GM19238 (cell line): Measurements from ENCODE around the gene KPNB1.

ENCODE experiments used
- DNase-seq: peaks from one replicate; pipeline ENCODE4 v3.0.0; 2011; ENCODE audit warnings: low spot score; ENCODE audit not compliant: insufficient read length

KPNB1 gene

DNA sequence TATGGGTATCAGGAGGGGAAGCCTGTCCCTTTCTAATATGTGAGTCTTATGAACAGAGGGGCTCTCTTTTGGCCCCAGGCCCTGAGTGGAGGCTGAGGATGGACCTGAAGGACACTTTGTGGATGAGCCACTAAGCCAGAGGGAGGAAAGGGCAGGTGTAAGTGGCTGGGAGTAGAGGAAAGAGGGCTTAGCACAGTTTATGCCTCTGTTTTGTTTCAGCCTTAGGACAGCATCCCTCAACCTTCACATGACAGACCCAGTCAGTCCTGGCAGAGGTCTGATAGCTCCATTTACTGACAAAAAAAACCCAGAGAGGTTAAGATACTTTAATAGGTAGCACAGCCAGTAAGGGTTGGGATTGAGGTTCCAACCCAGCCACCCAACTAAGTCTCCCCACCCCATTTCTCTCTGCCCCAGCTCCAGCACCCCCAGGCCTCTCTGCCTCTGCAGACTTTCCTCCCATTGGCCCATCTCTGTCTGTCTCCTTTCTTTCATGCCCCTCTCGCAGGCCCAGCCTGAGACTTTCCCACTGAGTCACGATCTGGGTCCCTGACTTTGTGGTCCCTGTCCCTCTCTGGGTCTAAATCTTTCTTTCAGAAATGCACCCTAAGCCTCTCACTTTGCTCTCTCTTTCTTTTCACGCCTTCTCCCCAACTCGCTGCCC lies 78.6 kb downstream of the KPNB1 start:
- DNase-seq, result no peak

DNA sequence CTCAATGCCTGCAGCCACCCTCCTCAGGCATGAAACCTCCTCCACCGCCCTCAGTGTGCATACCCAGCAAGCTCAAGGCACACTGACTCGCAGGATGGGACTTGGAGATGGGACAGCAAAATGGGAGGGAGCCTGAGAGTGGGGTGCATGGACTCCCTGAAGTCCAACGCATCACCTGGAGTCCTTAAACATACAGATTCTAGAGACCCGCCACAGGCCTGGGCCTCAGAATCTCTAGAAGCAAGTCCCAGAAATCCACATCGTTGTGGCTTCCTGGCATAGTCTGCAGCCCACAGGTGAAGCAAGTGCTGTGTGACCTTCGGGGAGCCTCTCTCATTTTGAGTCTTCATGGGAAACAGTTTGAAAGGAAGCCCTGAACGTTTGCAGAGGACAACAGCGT lies 79.8 kb downstream of the KPNB1 start:
- no peak for DNase-seq

DNA sequence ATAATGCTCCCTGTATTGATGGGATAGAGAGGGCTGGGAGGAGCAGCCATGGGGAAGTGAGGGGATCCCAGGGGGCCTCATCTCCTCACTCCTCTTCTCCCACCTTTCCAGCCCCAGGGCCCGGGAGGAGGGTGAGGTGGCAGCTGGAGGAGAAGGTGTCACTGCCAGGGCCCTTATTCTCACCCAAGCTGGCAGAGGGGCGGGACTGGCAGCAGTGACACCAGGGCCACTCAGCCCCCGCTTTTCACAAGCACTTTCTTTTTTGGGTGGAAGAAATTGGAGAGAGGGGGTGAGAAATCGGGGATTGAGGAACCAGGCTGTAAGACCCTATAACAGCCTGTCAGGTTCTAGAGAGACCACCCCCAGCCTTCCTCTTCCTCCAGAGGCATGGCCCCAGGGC lies 81.0 kb downstream of the KPNB1 start:
- no peak for DNase-seq

DNA sequence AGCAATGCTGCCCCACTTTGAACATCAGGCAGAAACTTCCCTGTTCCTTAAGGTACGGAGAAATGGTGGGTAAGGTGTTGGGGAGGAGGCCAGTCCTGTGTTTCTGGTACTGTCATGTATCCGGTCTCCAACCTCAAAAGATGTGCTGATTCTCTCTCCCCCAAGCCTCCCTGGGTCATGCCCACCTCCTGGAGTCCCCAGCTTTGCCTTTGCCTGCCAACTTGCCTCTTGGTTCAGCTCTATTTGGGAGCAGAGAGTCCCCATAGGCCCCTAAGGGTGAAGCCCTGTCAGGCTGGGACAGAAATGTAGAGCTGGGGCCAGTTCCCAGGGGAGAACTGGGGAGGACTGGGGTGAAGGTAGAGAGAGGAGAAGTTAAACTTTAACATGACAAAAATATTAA lies 81.7 kb downstream of the KPNB1 start:
- DNase-seq, result no peak

DNA sequence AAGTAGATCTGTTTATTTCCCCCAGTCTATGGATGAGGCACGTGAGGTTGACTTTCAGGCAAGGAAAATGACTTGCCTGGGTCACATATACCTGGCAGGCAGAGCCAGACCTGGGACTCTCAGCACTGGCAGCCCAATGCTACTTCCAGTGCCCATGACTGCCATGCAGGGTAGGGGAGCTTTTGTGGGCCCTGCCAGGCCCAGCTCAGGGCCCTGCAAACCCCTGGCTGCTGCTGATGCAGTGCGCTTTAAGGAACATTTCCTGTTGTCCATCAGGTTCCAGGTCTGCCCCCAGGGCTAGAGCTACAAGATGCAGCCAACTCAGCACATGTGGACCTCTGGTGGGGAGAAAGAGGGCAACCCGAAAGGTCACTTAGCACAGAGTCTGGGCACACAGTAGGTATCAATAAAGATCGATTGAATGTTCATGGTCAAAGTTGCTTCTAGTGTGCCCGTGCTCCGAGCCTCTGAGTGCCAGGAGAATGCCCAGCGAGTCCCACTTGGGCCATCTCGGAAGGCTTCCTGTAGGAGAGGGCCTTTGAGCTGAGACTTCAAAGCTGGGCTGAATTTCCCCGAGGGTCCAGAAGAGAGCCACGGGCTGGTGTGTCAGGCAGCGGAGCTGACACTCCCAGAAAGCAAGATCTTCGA lies 82.8 kb downstream of the KPNB1 start:
- no peak for DNase-seq

DNA sequence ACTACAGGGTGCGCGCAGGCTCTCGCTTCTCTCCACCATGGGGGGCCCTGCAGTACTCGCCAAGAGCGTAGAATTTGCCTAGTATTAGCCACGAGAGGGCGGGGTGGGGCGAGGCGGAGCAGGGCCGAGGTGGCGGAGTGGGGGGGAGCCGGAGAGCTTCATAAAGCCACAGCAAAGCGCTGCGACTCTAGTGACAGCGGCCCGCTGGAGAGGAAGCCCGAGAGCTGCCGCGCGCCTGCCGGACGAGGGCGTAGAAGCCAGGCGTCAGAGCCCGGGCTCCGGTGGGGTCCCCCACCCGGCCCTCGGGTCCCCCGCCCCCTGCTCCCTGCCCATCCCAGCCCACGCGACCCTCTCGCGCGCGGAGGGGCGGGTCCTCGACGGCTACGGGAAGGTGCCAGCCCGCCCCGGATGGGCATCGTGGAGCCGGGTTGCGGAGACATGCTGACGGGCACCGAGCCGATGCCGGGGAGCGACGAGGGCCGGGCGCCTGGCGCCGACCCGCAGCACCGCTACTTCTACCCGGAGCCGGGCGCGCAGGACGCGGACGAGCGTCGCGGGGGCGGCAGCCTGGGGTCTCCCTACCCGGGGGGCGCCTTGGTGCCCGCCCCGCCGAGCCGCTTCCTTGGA lies 83.4 kb downstream of the KPNB1 start, which contains the start of gene TBX21:
TSS of gene TBX21 (plus strand) at position 190 of the 627 bp plus-strand sequence. CDS start at position 409, 219 bp downstream.
- DNase-seq, result peak; percentile 90

DNA sequence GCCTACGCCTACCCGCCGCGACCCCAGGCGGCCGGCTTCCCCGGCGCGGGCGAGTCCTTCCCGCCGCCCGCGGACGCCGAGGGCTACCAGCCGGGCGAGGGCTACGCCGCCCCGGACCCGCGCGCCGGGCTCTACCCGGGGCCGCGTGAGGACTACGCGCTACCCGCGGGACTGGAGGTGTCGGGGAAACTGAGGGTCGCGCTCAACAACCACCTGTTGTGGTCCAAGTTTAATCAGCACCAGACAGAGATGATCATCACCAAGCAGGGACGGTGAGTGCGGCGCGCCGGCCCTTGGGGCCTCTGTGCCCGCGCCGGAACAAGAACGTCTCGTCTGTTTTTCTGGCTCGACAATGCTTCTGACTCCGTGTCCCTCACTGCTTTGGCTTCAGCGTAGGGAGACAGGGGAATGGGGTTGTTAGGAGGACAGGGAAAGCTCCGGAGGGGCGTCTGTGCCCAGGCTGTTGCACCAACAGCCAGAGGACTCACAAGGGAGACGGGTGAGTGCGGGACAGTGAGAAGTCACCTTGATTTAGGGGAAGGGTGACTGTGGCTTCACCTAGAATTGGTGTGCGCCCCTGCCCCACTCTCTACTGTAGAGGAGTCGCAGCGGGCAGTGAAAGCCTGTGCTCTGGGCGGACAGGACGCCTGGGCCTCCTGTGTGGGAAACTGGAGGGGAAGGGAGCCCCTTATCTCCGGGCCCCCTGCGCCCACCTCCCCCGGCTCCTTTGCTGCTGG lies 84.1 kb downstream of the KPNB1 start:
- DNase-seq, result no peak

DNA sequence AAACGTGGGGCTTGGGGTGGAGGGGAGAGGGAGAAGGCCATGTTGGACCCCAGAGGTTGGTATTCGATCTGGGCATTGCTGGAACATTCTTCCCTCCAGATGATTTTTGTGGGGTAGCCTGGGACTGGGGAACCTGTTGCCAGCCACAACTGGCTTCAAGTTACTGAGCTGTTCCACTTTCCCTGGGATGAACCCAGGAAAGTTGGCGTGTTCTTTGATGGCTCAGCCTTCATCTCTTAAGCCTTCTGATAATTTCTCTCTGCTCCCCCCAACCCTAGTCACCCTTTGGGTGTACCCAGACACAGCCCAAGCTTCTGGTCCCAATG lies 85.4 kb downstream of the KPNB1 start:
- DNase-seq, result no peak
